ENCODE measurements around the gene PHF19.

DNA sequence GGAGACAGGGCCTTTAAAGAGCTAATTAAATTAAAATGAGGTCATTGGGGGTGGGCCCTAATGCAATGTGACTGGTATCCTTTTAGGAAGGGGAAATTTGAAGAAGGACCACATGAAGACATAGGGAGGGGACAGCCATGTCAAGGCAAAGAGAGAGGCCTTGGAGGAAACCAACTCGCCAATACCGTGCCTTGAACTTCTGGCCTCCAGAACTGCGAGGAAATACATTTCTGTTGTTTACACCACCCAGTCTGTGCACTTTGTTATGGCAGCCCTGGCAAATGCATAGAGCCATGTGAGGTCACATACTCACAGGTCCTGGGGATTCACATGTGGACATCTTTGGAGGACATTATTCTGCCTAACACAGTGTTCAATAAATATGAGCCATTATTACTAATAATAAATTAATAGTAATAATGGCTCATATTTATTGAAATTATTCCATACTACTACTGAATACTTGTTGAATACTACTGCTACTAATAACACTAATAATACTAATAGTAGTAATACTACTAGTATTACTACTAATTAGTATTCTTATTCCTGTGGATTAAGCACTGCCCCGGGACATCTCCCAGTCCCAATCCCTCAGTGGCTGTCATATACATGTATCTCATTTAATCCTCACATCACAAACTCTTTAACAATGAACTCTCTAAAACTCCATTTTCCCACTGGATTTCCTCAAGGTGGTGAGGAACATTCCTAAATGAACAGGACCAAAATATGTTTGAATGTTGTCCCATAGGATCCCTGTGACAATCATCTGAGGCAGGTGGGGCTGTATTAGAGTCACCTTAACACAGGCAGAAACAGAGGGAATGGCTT, 41.2 kb upstream of the PHF19 start:
- TF ChIP-seq, protein P1, sequence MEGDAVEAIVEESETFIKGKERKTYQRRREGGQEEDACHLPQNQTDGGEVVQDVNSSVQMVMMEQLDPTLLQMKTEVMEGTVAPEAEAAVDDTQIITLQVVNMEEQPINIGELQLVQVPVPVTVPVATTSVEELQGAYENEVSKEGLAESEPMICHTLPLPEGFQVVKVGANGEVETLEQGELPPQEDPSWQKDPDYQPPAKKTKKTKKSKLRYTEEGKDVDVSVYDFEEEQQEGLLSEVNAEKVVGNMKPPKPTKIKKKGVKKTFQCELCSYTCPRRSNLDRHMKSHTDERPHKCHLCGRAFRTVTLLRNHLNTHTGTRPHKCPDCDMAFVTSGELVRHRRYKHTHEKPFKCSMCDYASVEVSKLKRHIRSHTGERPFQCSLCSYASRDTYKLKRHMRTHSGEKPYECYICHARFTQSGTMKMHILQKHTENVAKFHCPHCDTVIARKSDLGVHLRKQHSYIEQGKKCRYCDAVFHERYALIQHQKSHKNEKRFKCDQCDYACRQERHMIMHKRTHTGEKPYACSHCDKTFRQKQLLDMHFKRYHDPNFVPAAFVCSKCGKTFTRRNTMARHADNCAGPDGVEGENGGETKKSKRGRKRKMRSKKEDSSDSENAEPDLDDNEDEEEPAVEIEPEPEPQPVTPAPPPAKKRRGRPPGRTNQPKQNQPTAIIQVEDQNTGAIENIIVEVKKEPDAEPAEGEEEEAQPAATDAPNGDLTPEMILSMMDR (optimal IDR thresholded peaks at IDR 0.05 in 1 of 3, IDR thresholded peaks at IDR 0.05 in 1 of 3, conservative IDR thresholded peaks at IDR 0.05 in 1 of 3; ENCODE audit: extremely low read depth in 1 of 3, insufficient read depth in 2 of 3, low read length in 3 of 3): no peak
- TF ChIP-seq EZH2 (IDR thresholded peaks at IDR 0.05; ENCODE audit: low read length): no peak
